GM19193 (cell line): Measurements from ENCODE around the gene NFS1.
A peak's percentile ranks its signal among the peaks of the same experiment; 100 is the strongest.

Experiments used
- POLR2A ChIP-seq: IDR thresholded peaks from 4 replicates; pipeline ENCODE4 v1.6.1; 2011; ENCODE audit not compliant: insufficient read depth, insufficient read length; ENCODE audit errors: extremely low read depth

Gene NFS1

DNA sequence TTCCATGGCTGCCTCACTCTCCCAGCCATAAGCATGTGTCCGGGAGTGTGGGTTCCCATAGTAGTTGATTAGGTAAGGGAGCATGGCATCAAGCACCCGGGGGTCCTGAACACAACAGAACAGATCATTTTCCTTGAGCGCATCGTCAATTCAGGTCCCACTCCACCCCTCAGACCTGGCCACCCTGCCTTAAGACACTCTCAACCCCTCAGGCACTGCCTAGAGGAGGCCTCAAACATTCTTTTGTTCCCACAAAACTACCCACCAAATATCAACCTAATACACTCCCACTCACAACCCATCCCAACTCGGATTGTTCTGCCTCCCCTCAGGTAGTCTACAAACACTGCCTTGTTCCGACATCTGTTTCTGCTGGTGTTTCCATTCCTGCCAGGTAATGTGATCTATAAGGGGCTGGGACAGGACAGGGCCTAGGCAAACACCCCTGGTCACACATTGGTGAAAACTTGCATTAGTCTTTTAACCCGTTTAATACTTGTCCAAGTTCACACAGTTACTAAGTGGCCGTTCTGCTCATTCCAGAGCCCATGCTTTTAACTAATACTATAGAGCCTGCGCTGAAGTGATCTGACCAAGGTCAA is 1.4 kb downstream of the NFS1 start:
- no peak for TF ChIP-seq POLR2A

DNA sequence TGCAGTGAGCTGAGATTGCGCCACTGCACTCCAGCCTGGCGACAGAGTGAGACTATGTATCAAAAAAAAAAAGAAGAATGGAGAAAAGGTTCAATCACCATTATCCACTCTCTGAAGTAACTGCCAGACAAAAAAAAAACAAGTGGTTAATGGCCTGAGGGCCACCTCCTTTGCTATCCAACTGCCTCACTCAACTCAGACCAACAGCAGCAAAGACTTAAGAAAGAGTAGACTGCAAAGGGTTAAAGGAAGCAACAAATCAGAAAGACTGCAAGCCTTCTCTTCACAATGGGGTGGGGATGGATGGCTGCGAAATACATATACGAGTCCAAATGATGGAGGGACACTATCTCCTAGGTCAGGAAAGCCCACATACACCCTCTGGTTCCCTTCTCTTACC is 3.2 kb downstream of the NFS1 start:
- TF ChIP-seq POLR2A = no peak

DNA sequence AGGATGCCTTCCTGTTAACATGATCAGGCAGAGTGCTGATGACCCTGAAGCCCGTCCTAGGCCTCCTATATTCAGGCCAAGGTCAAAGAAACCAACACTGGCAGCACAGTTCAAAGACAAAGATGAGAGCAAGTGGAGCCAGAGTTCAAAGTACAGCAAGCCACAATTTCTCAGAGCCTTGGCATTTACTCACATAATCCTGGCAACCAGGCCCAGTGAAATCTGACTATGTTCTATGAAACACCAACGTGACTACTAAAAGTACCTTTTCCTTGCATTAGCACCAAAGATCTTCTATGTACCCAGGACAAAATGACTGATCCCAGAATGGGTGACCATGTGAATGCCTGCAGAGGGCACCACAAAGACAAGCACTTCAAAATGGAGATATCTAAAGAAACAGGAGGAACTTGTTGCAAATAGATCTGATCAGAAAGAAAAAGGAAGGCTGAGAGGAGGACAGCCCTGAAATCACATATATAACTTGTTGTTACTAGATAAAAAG is 3.9 kb downstream of the NFS1 start:
- TF ChIP-seq POLR2A = no peak

DNA sequence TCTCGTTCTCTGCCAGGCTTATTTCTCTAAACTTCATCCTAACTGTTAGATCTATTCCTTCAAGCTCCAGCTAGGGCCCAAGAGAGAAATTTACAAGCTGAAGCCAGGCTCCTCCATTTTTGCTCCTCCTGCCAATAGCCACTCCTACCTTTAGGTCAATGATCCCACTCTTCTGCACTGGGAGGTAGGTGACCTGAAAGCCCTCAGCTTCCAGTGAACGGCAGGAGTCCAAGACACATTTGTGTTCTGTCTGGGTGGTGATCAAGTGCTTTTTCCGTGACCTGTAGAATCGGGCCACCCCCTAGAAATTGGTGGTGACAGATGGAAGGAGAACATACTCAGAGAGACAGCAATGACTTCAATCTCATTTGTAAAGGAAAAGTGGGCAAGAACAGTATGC is 8.9 kb downstream of the NFS1 start:
- TF ChIP-seq POLR2A = no peak

DNA sequence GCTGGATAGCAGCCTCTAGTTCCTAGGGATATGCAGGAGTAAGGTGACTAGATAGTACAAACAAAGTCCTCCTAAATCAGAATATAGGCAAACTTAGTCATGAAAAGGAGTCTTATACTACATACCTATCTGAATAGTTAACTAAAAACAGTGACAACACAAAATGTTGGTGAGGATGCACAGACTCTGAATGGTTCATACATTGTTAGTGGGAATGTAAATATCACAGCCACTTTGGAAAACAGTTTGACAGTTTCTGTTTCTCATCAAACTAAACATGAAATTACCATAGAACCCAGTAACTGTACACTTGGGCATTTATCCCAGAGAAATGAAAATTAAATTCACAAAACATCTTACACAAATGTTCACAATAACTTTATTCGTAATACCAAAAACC is 17.2 kb downstream of the NFS1 start:
- no peak for TF ChIP-seq POLR2A

DNA sequence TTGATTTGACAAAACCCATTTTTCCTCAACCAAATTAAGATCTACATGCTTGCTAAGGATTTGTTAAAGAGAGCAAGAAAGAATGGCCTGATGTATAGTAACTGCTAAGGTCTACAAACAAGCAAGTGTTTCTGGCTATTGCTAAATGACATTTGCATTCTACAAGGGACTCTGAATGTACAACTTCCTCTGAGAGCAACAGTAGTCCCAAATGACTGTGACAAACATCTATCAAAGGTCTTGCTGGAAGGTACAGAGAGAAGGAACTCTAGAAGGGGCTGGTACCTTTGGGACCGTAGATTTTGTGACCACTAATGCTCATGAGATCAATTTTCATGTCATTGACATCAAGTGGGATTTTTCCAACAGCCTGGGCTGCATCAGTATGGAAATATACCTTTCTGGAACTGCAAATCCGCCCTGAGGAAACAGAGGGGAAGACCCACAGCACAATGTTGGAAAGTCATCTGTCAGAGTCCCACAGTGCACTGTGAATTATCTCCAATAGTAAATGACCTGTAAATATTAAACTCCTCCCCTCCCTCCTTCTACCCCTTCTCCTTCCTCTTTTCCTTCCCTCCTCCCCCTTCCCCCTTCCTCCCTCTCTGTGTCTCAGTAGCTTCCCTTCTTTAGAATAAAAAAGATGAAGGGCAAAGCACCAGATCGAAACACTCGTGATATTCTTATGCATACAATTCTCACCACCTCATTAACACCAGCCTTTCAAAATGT is 18.5 kb downstream of the NFS1 start:
- no peak for TF ChIP-seq POLR2A

DNA sequence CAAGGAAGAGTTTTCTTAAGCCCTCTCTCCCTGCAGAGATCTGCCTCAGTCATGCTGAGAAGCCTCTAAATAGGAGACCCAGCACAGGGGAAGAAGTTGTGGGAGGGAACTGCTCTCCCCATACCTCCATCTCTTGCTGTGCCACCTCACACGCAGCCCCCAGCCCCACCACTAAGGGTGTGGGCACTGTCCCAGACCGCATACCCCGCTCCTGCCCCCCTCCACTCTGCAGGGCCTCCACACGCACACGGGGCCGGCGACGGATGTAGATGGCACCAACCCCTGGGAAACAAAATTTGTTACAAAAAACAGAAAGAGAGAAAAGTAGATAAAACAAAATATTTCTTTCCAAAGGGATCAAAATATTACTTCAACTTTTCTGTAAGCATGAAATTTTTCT is 24.2 kb downstream of the NFS1 start:
- TF ChIP-seq POLR2A = no peak

DNA sequence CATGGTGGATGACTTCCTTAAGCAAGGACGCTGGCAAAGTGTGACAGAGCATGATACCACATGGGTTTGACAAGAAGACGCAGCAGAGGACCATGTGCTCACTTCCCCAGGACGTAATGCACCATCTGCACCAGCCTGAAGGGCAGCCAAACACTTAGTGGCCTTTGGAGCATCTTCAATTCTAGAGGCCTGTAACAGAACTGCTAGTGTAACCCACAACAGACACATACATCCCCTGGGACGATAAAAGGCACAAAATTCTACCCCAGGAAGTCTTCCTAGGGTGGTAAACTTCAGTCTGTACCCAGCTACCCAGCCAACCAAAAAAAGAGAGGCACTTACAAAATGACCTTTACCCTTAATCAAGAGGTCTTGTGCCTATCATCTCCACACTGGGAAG is 25.3 kb downstream of the NFS1 start:
- no peak for TF ChIP-seq POLR2A

DNA sequence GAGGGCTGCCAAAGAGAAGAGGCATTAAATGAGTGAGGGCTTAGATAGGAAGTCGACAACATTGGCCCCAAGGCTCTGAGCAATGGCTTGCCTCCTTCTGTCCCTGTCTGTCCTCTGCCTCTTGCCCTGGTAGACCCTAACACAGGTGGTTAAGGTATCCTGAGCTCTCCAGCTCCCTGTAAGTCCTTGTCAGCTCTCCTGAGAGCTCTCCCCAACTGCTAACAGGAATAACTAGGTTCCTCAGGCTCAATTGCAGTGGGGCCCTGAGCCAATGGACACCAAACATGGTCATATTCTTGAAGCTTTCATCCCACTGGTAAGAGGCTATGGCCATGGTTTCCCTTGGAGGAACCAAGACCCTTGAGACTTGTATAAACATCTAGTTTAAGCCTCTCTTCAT is 29.5 kb downstream of the NFS1 start:
- TF ChIP-seq POLR2A = no peak

DNA sequence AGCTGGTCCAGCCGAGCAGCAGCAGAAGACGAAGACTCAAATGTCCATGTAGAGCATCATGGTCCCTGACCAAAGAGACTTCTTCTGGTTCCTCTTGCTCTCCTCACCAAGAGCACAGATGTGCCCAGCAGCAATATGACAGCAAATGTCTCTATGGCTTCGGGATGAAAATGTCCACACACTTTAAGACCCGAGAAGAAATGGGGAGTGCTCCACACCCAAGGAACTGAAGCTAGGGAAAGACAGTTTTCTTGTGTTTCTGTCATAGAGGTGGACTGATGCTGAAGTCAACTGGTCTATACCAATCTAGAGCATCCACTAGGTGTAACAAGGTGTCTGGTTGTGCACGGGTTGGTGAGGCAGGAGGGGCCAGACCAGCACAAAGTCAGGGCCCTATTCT is 29.9 kb downstream of the NFS1 start:
- TF ChIP-seq POLR2A = no peak

DNA sequence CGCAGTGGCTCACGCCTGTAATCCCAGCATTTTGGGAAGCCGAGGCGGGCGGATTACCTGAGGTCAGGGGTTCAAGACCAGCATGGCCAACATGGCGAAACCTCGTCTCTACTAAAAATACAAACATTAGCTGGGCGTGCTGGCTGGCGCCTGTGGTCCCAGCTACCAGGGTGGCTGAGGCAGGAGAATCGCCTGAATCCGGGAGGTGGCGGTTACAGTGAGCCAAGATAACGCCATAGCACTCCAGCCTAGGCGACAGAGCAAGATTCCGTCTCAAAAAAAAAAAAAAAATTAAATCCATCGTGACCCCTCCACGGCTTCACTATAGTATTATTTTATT is 33.2 kb downstream of the NFS1 start:
- TF ChIP-seq POLR2A = no peak

DNA sequence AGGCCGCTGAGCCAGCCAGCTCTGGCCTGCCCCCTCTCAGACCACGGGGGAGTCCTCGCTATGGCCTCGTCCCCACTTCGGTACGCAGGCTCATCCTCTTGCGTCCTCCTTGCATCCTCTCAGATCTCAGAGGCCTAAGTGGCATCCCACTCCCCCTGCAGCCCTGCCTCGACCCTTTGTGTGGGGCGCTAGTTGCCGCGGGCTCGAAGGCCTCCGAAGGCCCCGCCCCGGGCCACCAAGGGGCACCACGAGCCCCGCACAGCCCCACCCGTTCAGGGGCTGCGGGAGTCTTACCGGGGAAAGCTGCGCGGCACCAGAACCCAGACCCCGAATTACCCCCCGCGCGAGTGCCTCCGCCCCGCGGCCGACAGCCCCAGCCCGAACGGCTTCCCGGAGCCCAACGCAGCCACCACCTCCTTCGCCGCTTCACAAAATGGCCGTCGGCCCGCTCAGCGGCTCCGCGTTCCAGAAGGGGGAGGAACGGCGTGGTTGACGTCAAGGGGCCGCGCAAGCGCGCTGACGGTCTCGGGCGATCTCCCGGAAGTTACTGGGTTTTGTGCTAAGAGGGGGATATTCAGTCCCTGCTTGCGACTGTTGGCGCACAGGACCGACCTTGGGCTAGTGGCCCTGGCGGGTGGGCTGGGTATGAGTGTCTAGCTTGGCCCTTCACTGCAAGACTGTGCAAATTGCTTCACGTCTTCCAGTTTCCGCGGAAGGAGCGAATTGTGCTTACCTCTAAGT is 34.5 kb downstream of the NFS1 start, which contains the start of the genes CPNE1 and RBM12:
TSS of gene CPNE1 (minus strand) at position 435 of the 741 bp plus-strand sequence. CDS start 31,977 bp downstream, outside the sequence.
TSS of gene RBM12 (minus strand) at position 435 of the 741 bp plus-strand sequence. CDS start 9,578 bp downstream, outside the sequence.
- peak; percentile 98 for TF ChIP-seq POLR2A

DNA sequence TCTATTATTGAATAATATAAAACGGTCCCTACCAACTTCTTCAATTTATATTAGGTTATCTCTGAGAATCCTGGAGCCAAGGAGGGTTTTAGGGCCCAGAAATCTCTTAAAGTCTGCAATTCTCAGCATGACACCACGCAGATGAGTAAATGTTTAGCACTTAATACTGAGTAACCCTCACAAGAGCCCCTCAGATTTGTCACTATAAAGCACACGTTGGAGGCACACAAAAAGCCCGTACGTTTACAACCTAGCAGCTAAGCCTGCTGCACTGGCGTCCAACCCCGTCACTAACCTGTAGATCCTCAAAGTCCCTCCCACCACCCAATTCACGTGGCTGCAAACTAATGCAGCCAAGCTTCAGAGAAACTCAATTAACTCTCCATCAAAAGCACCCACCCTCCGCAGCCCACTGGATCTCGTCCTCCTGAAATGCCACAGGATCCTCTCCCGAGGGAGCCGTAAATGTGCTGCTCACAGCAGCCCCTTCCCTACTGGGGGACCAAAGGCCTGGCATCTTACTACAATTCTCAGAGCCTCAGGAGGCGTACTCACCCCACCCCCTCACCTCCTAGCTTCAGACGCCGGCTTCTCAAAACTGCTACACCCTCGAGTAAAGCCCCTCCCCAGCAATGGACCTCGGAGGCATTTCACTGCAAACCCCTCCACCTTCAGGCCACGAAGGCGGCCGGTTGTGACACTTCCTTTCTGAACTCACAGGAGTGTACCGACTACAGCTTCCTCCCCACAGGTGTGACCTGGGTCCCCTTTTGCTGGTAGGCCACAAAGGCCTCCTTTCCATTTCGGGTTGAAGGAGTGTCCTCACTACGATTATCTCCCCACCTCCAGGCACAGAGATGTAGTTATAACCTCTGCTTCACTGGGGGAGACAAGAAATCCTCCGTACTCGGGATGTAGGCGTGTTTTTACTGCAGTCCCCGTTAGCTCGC is 35.4 kb downstream of the NFS1 start:
- TF ChIP-seq POLR2A = peak; percentile 32

DNA sequence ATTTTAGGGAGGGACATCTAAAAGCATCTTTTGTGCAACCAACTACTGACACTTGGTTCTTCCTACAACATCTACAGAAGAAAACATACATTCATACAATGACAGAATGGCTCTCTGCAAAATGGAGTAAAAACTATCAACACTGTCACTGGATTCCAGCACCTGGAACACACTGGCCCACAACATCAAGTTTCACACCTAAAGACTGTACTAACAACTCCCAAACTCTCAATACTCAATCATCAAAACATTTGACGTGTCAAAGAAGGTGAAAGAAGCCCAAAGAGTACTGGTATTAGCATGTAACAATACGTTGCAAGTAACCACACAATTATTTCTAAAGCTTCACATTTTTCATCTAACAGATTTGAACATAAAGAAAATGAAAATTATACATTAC is 36.6 kb downstream of the NFS1 start:
- no peak for TF ChIP-seq POLR2A
